MCF 10A (cell line): ENCODE results near the gene RSAD2. TPM values are rescaled to one million over a fixed set of nuclear protein-coding genes. Genes with fewer than 3 reads are reported as not detected.

Experiments
- BruUV-seq: library from RNA; stranded (reverse); fragments of 400-500 nt; replicated peaks from 2 replicates; lab custom pipeline; 2021; lab: Mats Ljungman, UMichigan
- CTCF ChIA-PET: fragments of 300-600 bp; sonication (Branson Sonifier 250); formaldehyde crosslinking; extraction: SDS; loops from one replicate; lab custom pipeline; 2021; ENCODE audit warnings: antibody characterized with exemption, inconsistent platforms; lab: Yijun Ruan, JAX
- POLR2A ChIA-PET: fragments of 300-600, 350-650 bp; sonication (Branson Sonifier 250); formaldehyde crosslinking; extraction: SDS; loops from one replicate; lab custom pipeline; 2020; ENCODE audit warnings: antibody characterized with exemption, inconsistent platforms; lab: Yijun Ruan, JAX
- DNase-seq: peaks from one replicate; pipeline ENCODE4 v3.0.0-alpha.2; 2018; ENCODE audit not compliant: unreplicated experiment
- H3K27ac Mint-ChIP-seq: one replicate; pipeline ENCODE4 v1.8.0; 2022; ENCODE audit warnings: mild to moderate bottlenecking, low read depth, mixed read lengths; ENCODE audit not compliant: unreplicated experiment
- H3K27me3 Mint-ChIP-seq: one replicate; pipeline ENCODE4 v1.8.0; 2022; ENCODE audit warnings: mixed read lengths; ENCODE audit not compliant: insufficient read depth, unreplicated experiment
- H3K36me3 Mint-ChIP-seq: one replicate; pipeline ENCODE4 v1.8.0; 2022; ENCODE audit warnings: mild to moderate bottlenecking, moderate library complexity, mixed read lengths; ENCODE audit not compliant: insufficient read depth, unreplicated experiment
- H3K4me1 Mint-ChIP-seq: one replicate; pipeline ENCODE4 v1.8.0; 2022; ENCODE audit warnings: mixed read lengths; ENCODE audit not compliant: insufficient read depth, unreplicated experiment
- H3K4me3 Mint-ChIP-seq: one replicate; pipeline ENCODE4 v1.8.0; 2022; ENCODE audit warnings: mild to moderate bottlenecking, moderate library complexity, mixed read lengths; ENCODE audit not compliant: unreplicated experiment
- H3K9me3 Mint-ChIP-seq: one replicate; pipeline ENCODE4 v1.8.0; 2022; ENCODE audit warnings: mixed read lengths; ENCODE audit not compliant: unreplicated experiment
- intact Hi-C: fragments of 100-400 bp; cut with micrococcal nuclease; formaldehyde crosslinking; loops from 2 replicates; pipeline ENCODE4 v1.14.1; 2022
- total RNA-seq: library from RNA; stranded (reverse); gene quantifications from 2 replicates; pipeline ENCODE4 v1.2.3, GENCODE V29; 2022
- TF ChIP-seq, protein P1 (sequence below): fragments of 200-600 bp; IDR thresholded peaks from one replicate; pipeline ENCODE4 v1.8.0; 2022; ENCODE audit warnings: antibody characterized with exemption, mild to moderate bottlenecking; ENCODE audit not compliant: unreplicated experiment

RSAD2 gene
- total RNA-seq, 1 experiment from 2014 or later, result 0.09 TPM

DNA sequence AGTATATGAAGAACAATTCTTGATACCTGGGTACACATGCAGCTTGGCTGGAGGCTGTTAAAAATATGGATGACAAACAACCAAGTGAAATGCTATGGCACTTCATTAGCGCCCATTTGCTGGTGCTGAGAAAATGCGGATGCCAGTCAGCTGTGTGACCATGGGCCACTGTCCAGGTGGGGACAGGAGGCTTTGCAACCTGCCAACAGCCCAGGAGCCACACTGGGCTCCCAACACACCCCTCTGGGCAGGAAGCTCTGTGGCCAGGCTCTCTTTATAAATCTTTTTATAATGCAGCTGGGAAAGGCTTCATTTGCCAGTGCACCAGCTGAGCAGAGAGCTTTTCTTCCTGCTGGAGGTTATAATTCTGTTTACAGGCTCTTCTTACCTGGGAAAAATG is 59.6 kb downstream of the RSAD2 start:
- no peak for DNase-seq
- Mint-ChIP-seq H3K9me3 (peaks cover 2% of the 10 kb centered on the region), H3K4me1 (no peaks in the 10 kb centered on the region), H3K36me3 (no peaks in the 10 kb centered on the region), H3K27ac (no peak overlapping the region), H3K4me3 (no peak overlapping the region), H3K27me3 (peaks cover 53% of the 10 kb centered on the region)
- POLR2A ChIA-PET, result no interaction called here
- TF ChIP-seq, protein P1, sequence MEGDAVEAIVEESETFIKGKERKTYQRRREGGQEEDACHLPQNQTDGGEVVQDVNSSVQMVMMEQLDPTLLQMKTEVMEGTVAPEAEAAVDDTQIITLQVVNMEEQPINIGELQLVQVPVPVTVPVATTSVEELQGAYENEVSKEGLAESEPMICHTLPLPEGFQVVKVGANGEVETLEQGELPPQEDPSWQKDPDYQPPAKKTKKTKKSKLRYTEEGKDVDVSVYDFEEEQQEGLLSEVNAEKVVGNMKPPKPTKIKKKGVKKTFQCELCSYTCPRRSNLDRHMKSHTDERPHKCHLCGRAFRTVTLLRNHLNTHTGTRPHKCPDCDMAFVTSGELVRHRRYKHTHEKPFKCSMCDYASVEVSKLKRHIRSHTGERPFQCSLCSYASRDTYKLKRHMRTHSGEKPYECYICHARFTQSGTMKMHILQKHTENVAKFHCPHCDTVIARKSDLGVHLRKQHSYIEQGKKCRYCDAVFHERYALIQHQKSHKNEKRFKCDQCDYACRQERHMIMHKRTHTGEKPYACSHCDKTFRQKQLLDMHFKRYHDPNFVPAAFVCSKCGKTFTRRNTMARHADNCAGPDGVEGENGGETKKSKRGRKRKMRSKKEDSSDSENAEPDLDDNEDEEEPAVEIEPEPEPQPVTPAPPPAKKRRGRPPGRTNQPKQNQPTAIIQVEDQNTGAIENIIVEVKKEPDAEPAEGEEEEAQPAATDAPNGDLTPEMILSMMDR, result no peak
- intact Hi-C loops, result no loop called here
- CTCF ChIA-PET, result interaction anchor here (0.6 to 1.5 kb wide), 2 partner anchors 42 to 85 kb away, joined by 3 to 5 read pairs; no protein-coding TSS in a partner anchor
- BruUV-seq, result no TSS peak

DNA sequence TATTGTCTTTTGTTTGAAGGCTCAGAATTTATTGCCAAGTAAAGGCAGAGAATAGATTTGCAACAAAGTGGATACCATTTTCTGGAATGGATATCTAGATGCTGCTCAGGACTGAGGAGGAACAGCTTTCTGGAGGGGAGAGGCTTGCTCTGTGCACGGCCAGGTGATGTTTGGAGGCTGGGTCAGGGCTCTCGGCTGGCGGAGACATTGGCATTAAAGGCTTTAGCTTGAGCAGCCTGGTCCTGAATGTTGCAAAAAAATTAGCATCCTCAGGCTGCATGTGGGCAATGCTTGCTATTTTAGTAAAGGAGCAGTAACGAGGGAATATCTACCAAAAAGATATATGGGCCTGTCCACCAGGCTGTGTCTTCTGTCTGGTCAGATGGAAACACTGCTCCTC is 60.0 kb downstream of the RSAD2 start:
- Mint-ChIP-seq H3K4me1 (no peaks in the 10 kb centered on the region), H3K27ac (no peak overlapping the region), H3K9me3 (no peaks in the 10 kb centered on the region), H3K36me3 (no peaks in the 10 kb centered on the region), H3K4me3 (no peak overlapping the region), H3K27me3 (peaks cover 53% of the 10 kb centered on the region)
- intact Hi-C loops, result no loop called here
- TF ChIP-seq, protein P1, result no peak
- ChIA-PET POLR2A (no interaction called here), CTCF (interaction anchor here (0.6 to 1.5 kb wide), 2 partner anchors 42 to 85 kb away, joined by 3 to 5 read pairs; no protein-coding TSS in a partner anchor)
- DNase-seq, result no peak
- no TSS peak for BruUV-seq

DNA sequence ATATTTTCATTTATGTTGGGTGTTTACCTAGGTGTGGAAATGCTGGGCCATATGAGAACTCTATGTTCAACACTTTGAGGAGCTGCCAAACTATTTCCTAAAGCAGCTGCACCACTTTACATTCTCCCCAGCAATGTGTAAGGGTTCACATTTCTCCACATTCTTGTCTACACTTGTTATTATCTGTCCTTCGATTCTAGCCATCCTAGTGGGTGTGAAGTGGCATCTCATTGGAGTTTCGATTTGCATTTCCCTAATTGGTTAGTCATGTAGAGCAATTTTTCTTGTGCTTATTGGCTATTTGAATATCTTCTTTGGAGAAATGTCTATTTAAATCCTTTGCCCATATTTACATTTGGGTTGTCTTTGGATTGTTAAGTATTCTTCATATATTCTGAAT is 61.5 kb downstream of the RSAD2 start:
- no peak overlapping the region for H3K4me3 Mint-ChIP-seq
- no peak overlapping the region for H3K27ac Mint-ChIP-seq
- no TSS peak for BruUV-seq
- POLR2A ChIA-PET, result interaction anchor here (0.7 kb wide), 1 partner anchor 9 kb away, joined by 3 read pairs; no protein-coding TSS in a partner anchor
- H3K27me3 Mint-ChIP-seq, result peaks cover 58% of the 10 kb centered on the region
- H3K4me1 Mint-ChIP-seq, result no peaks in the 10 kb centered on the region
- DNase-seq, result no peak
- intact Hi-C loops, result no loop called here
- TF ChIP-seq, protein P1, result no peak
- H3K36me3 Mint-ChIP-seq, result no peaks in the 10 kb centered on the region
- no peaks in the 10 kb centered on the region for H3K9me3 Mint-ChIP-seq
- CTCF ChIA-PET, result interaction anchor here (0.6 to 1.5 kb wide), 2 partner anchors 105 to 133 kb away, joined by 3 to 5 read pairs; no protein-coding TSS in a partner anchor

DNA sequence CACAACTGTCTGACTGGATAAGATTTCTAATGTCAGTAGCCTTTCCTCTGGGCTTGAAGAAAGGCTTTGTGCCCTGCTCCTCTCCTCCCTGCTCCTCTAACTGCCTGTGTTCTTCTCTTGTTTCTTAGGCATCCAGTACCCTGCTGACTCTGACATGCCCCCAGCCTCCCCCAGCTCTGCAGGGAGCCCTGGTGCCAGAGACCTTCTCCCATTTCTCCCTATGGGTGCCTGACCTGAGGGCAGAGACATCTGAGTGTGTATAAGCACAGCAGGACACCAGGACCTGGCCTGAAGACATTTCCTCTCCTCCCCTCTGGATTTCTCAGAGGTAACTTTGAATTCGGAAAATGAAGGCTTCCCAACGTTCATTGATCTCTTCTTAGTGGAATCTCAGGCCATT is 63.2 kb downstream of the RSAD2 start:
- intact Hi-C loops, result no loop called here
- Mint-ChIP-seq H3K4me3 (no peak overlapping the region), H3K9me3 (no peaks in the 10 kb centered on the region), H3K4me1 (no peaks in the 10 kb centered on the region), H3K36me3 (no peaks in the 10 kb centered on the region), H3K27me3 (peaks cover 54% of the 10 kb centered on the region), H3K27ac (no peak overlapping the region)
- ChIA-PET POLR2A (no interaction called here), CTCF (no interaction called here)
- no peak for DNase-seq
- TF ChIP-seq, protein P1, result no peak
- BruUV-seq, result no TSS peak
